GM04503 (cell line): Measurements from ENCODE around the gene RNASEH2A.

Experiments
- DNase-seq: peaks from one replicate; pipeline ENCODE4 v3.0.0-alpha.2; 2012; ENCODE audit warnings: low read depth

RNASEH2A gene

GRCh38 chr19:12783291-12783848 lies 23.0 kb upstream of the RNASEH2A start:
- DNase-seq, result no peak

- no peak for DNase-seq
Measured at GRCh38 chr19:12783849-12784393, 22.5 kb upstream of the RNASEH2A start.

GRCh38 chr19:12784394-12784870 lies 22.0 kb upstream of the RNASEH2A start:
- no peak for DNase-seq

GRCh38 chr19:12784871-12785430 lies 21.4 kb upstream of the RNASEH2A start:
- no peak for DNase-seq

- no peak for DNase-seq
Measured at GRCh38 chr19:12785431-12786031, 20.9 kb upstream of the RNASEH2A start.

GRCh38 chr19:12786141-12786870 lies 20.1 kb upstream of the RNASEH2A start:
- no peak for DNase-seq

- DNase-seq, result no peak
Measured at GRCh38 chr19:12786952-12787351, 19.4 kb upstream of the RNASEH2A start.

GRCh38 chr19:12787458-12787857 lies 18.9 kb upstream of the RNASEH2A start:
- no peak for DNase-seq

- no peak for DNase-seq
Measured at GRCh38 chr19:12788042-12788681, 18.2 kb upstream of the RNASEH2A start.

GRCh38 chr19:12788682-12789097 lies 17.7 kb upstream of the RNASEH2A start:
- no peak for DNase-seq

- no peak for DNase-seq
Measured at GRCh38 chr19:12789098-12789903, 17.1 kb upstream of the RNASEH2A start.

- DNase-seq, result peak; percentile 75
Measured at GRCh38 chr19:12789904-12790619, 16.3 kb upstream of the RNASEH2A start.

- DNase-seq, result no peak
Measured at GRCh38 chr19:12790628-12791344, 15.6 kb upstream of the RNASEH2A start.

GRCh38 chr19:12791345-12792050 lies 14.9 kb upstream of the RNASEH2A start, which contains the start of gene JUNB:
TSS of gene JUNB (plus strand) at chr19:12791486. CDS start at chr19:12791772, 286 bp downstream.
- peak; percentile 71 for DNase-seq

- no peak for DNase-seq
Measured at GRCh38 chr19:12792051-12792852, 14.1 kb upstream of the RNASEH2A start.

GRCh38 chr19:12792853-12793289 lies 13.5 kb upstream of the RNASEH2A start:
- DNase-seq, result no peak

- no peak for DNase-seq
Measured at GRCh38 chr19:12793290-12794195, 12.8 kb upstream of the RNASEH2A start.
